Lower leg skin (tissue), 4 donors: ENCODE results near the gene SMCO1. TPM values are rescaled to one million over a fixed set of nuclear protein-coding genes. Genes with fewer than 3 reads are reported as not detected.
"Not testable (repeated sequence)": the region's sequence is repeated elsewhere in the genome, so short reads cannot be mapped to it uniquely, and the experiment has no call there.

ENCODE experiments used
- DNase-seq, 2 donors: peaks; one replicate each; pipeline ENCODE4 v3.0.0-alpha.2; 2019; ENCODE audit warnings: low spot score in 2 of 2
- H3K4me3 ChIP-seq: fragments of 200-600 bp; sonication (generic); 2 replicates; pipeline ENCODE4 v1.5.1; 2017; ENCODE audit warnings: mild to moderate bottlenecking, low read depth; ENCODE audit not compliant: poor library complexity, severe bottlenecking
- CTCF ChIP-seq, 3 donors: fragments of 450-650 bp; IDR thresholded peaks; one replicate each; pipeline ENCODE4 v1.5.1; 2016; ENCODE audit warnings: antibody characterized with exemption in 3 of 3, mild to moderate bottlenecking in 3 of 3, moderate library complexity in 2 of 3
- POLR2A ChIP-seq, 2 donors: fragments of 450-650 bp; IDR thresholded peaks; one replicate each; pipeline ENCODE4 v1.6.1; 2016 to 2017; ENCODE audit warnings: antibody characterized with exemption in 2 of 2, mild to moderate bottlenecking in 1 of 2, moderate library complexity in 1 of 2
- WGBS, 2 donors: methylation state at CpG; one replicate each; pipeline ENCODE4 v1.1.5; 2018; 5-methylcytosine and 5-hydroxymethylcytosine counted together
- intact Hi-C: fragments of 100-400 bp; cut with DNase I; formaldehyde crosslinking; loops from one replicate; pipeline ENCODE4 v1.15.0; 2023; ENCODE audit warnings: low total_unique reads
- total RNA-seq, 4 donors: library from RNA; depleted of rRNA; stranded (reverse); fragments of >200 nt; gene quantifications; one replicate each; pipeline ENCODE4 v1.1.0, GENCODE V29; 2016

Gene SMCO1
- total RNA-seq, 4 donors from 2014 or later, result 0.25 TPM; not detected in 3

GRCh38 chr3:196555295-196555694 is 40.1 kb upstream of the SMCO1 start:
- intact Hi-C loops, result no loop called here
- TF ChIP-seq POLR2A (IDR thresholded peaks at IDR 0.05) (no peak), CTCF (IDR thresholded peaks at IDR 0.05) (no peak)
- WGBS, 2 donors, result 86 to 87% methylated on average over 3 of the region's 3 CpGs
- DNase-seq, result no peak
- no peak overlapping the region for H3K4me3 ChIP-seq

GRCh38 chr3:196554205-196554604 is 39.1 kb upstream of the SMCO1 start:
- TF ChIP-seq CTCF (IDR thresholded peaks at IDR 0.05) (no peak), POLR2A (IDR thresholded peaks at IDR 0.05) (no peak)
- intact Hi-C loops, result no loop called here
- 69 to 81% methylated on average over 3 of the region's 3 CpGs for WGBS, 2 donors

GRCh38 chr3:196553551-196553950 is 38.4 kb upstream of the SMCO1 start:
- no peak for DNase-seq
- intact Hi-C loops, result no loop called here
- TF ChIP-seq CTCF (IDR thresholded peaks at IDR 0.05), result no peak
- no peak overlapping the region for H3K4me3 ChIP-seq
- WGBS, 2 donors, result 93 to 95% methylated on average over 9 of the region's 9 CpGs

More at GRCh38 chr3:196554205-196554604, 39.1 kb upstream of the SMCO1 start:
- no peak overlapping the region for H3K4me3 ChIP-seq
- DNase-seq, result no peak

- 96 to 97% methylated on average over 5 of the region's 5 CpGs for WGBS, 2 donors
- no peak for TF ChIP-seq POLR2A (IDR thresholded peaks at IDR 0.05)
- no peak for TF ChIP-seq CTCF (IDR thresholded peaks at IDR 0.05)
- intact Hi-C loops, result no loop called here
- H3K4me3 ChIP-seq, result no peak overlapping the region
- DNase-seq, result no peak
Observed at GRCh38 chr3:196552253-196552652, 37.1 kb upstream of the SMCO1 start.

GRCh38 chr3:196550172-196550571 is 35.0 kb upstream of the SMCO1 start:
- 79 to 89% methylated on average over 3 of the region's 3 CpGs for WGBS, 2 donors
- DNase-seq, intact Hi-C loops, H3K4me3 ChIP-seq: not testable (repeated sequence)

- intact Hi-C loops, result loop anchor here (10.0 kb wide), 1 partner anchor 135 kb away; no protein-coding TSS in a partner anchor
- not testable (repeated sequence) for DNase-seq, H3K4me3 ChIP-seq
- 92 to 94% methylated on average over 1 of the region's 1 CpG for WGBS, 2 donors
Observed at GRCh38 chr3:196549312-196549711, 34.2 kb upstream of the SMCO1 start.

GRCh38 chr3:196547067-196547466 is 31.9 kb upstream of the SMCO1 start:
- TF ChIP-seq CTCF (IDR thresholded peaks at IDR 0.05) (no peak), POLR2A (IDR thresholded peaks at IDR 0.05) (no peak)
- 89 to 96% methylated on average over 2 of the region's 2 CpGs for WGBS, 2 donors
- intact Hi-C loops, result loop anchor here (10.0 kb wide), 1 partner anchor 138 kb away; no protein-coding TSS in a partner anchor
- no peak for DNase-seq
- H3K4me3 ChIP-seq, result no peak overlapping the region
